Measurements from ENCODE around the gene VPS4B.

VPS4B gene

DNA sequence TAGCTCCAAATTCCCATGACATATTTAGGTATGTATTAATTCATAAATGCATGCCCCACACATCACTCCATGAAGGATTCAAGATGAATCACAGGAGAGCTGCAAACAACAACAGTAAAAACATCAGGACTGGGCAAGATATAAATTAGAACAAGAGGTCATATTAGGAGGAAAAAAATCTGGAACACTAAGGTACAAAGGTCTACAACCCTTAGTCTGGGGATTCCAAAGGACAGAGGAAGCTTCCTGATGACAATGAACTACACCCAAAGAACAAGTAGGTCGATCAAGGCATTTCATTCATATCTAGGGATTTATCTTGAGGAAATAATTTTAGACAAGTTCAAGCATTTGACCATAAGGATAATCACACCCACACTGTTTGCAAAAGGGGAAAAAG is 14.5 kb downstream of the VPS4B start:
- Histone ChIP-seq H3K9me3 (no peaks in the 10 kb centered on the region), H3K4me3 (ENCODE audit: low read depth, low read length) (no peak overlapping the region), H3K36me3 (no peaks in the 10 kb centered on the region; the same call in 1 of the 2 replicates), H3K4me1 (no peaks in the 10 kb centered on the region), H3K27me3 (no peaks in the 10 kb centered on the region)
- TF ChIP-seq CTCF (IDR thresholded peaks at IDR 0.05; ENCODE audit: low read depth, low read length), result no peak
- no peak for DNase-seq

- Histone ChIP-seq H3K36me3 (no peaks in the 10 kb centered on the region; the same call in 1 of the 2 replicates), H3K27me3 (no peaks in the 10 kb centered on the region), H3K4me3 (ENCODE audit: low read depth, low read length) (no peak overlapping the region), H3K4me1 (no peaks in the 10 kb centered on the region), H3K9me3 (no peaks in the 10 kb centered on the region)
- no peak for TF ChIP-seq CTCF (IDR thresholded peaks at IDR 0.05; ENCODE audit: low read depth, low read length)
- no peak for DNase-seq
Observed at GRCh38 chr18:63405986-63406385, 16.3 kb downstream of the VPS4B start.

DNA sequence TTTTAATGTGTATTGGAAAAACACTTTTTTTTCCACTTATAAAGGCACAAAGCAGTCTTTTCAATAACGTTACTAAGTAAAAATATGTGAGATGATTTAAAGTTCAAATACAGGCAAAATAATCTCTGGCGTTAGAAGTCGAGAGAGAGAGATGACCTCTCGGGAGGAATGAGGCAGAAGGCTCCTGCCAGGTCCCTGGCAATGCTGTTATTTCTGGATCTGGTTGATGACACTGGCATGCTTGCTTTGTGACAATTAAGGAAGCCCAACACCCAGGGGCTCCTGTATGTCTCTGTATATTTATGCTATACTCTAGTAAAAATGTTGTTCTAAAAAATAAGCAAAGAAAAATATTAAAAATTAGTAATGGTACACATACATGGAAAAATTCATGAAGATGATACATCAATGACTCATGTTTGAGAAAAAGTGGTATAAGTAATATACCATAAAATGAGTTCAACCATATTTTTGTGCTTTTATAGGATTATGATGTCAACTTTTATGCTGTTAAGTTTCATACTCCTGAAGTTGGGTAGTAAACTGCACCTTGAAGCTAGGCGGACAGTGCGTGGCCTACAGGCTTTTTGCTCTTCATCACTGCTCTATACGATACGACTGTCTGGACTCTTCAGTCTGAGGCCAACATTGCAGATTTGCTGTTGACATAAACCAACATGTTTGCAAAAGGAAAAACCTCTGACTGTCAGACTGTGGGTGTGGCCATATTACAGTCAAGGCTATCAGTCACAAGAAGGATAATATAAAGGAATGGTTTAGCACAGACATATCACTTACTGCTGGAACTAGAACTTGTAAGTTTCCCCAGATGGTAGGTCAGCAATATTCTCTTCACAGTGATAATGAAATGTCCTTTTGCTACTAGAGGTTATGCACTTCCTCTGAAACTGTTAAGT is 19.8 kb downstream of the VPS4B start:
- no peak for TF ChIP-seq CTCF (IDR thresholded peaks at IDR 0.05; ENCODE audit: low read depth, low read length)
- H3K4me1 ChIP-seq, result no peaks in the 10 kb centered on the region
- H3K4me3 ChIP-seq (ENCODE audit: low read depth, low read length), result no peak overlapping the region
- no peaks in the 10 kb centered on the region for H3K27me3 ChIP-seq
- DNase-seq, result no peak
- no peaks in the 10 kb centered on the region; the same call in 1 of the 2 replicates for H3K36me3 ChIP-seq
- no peaks in the 10 kb centered on the region for H3K9me3 ChIP-seq

DNA sequence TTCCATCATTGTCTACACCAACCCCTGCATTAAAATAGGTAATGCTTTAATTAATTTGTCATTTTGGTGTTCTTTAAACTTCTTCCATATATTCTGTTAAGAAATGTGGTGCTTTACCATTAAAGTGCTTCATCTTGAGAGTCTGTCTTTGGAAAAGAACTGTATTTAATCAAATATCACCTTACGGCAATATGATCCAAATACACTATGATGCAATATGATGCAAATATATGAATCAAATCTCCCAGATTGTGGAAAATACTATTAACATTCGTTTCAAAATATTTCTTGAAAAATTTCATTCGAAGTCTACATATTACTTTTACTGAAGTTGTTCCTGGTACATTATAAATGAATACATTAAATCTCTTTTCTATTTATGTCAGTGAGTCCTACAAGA is 23.0 kb downstream of the VPS4B start:
- H3K36me3 ChIP-seq, result no peaks in the 10 kb centered on the region; the same call in 1 of the 2 replicates
- no peaks in the 10 kb centered on the region for H3K4me1 ChIP-seq
- no peaks in the 10 kb centered on the region for H3K9me3 ChIP-seq
- no peak for TF ChIP-seq CTCF (IDR thresholded peaks at IDR 0.05; ENCODE audit: low read depth, low read length)
- no peak overlapping the region for H3K4me3 ChIP-seq (ENCODE audit: low read depth, low read length)
- no peaks in the 10 kb centered on the region for H3K27me3 ChIP-seq
- no peak for DNase-seq

DNA sequence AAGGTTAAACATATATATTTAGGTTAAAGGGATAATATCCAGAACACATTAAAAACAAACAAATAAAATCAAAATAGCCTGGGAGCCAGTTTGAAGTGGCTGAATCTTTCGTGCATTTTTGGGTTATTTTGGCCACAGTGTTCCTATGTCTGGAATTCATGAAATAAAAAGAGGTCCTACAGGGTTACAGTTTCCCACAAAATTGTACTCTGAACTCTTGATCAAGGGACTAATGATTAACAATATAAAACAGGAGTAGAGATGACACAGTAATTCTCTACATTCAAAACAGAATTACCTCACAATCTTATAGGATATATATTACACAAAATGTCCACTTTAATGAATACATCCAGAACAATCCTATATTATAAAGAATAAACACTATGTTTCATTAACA is 24.9 kb downstream of the VPS4B start:
- no peaks in the 10 kb centered on the region; the same call in 1 of the 2 replicates for H3K36me3 ChIP-seq

More for the DNA sequence above, 24.9 kb downstream of the VPS4B start:
- no peaks in the 10 kb centered on the region for H3K27me3 ChIP-seq
- no peaks in the 10 kb centered on the region for H3K9me3 ChIP-seq
- H3K4me1 ChIP-seq, result no peaks in the 10 kb centered on the region
- no peak for TF ChIP-seq CTCF (IDR thresholded peaks at IDR 0.05; ENCODE audit: low read depth, low read length)
- no peak for DNase-seq
- no peak overlapping the region for H3K4me3 ChIP-seq (ENCODE audit: low read depth, low read length)

Data from BE2C (cell line).